ENCODE data around the gene GALP. TPM values are rescaled to one million over a fixed set of nuclear protein-coding genes. Genes with fewer than 3 reads are reported as not detected.
"Not testable (repeated sequence)": the region's sequence is repeated elsewhere in the genome, so short reads cannot be mapped to it uniquely, and the experiment has no call there.

The GALP gene
- total RNA-seq, 1 donor from 2014 or later, result not detected

DNA sequence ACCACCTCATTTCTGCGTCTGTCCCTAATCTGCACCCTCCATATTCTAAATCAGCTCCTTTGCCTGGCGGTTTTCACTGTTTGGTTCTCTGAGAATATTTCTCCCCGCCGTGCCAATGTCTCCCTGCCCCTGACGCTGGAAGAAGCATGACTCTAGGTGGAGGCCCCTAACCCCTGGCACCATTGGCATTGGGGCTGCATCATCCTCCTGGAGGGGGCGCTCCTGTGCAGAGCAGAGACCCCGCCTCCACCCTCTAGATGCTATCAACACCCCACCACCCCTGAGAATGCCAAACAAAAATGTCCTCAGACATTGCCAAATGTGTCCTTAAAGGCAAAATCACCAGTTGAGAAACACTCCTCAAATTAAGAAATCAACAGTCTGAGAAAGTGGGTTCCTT is 15.3 kb downstream of the GALP start:
- DNase-seq (ENCODE audit: low read depth in 2 of 2), result no peak

GRCh38 chr19:56191711-56192110 is 15.9 kb downstream of the GALP start:
- DNase-seq (ENCODE audit: low read depth in 2 of 2), result no peak

- no peak for DNase-seq (ENCODE audit: low read depth in 2 of 2)
Observed at GRCh38 chr19:56193981-56194640, 18.3 kb downstream of the GALP start.

DNA sequence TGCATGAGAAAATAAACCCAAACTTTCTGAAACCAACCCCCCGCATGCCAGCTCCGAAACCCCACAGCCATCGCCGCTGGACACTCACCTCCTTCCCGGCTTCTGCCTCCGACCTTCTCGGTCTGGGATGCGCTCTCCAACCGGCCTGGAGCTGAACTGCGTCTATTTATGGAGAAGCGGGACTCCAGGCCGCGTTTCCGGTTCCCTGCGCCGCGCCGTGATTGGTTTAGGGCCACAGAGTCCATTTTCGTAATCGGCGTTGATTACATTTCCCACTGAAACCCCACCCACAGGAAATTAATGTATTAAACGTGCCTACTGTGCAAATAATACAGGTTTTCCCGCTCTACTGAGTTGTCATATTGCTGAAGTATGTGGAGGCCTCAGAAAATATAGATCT is 21.8 kb downstream of the GALP start, which contains the start of gene ZSCAN5B:
ZSCAN5B (minus strand) TSS at position 138 of the 400 bp plus-strand sequence. CDS start 4,731 bp downstream, outside the sequence.
- DNase-seq (ENCODE audit: low read depth in 2 of 2), result not testable (repeated sequence)

GRCh38 chr19:56199687-56200086 is 23.9 kb downstream of the GALP start:
- no peak for DNase-seq (ENCODE audit: low read depth in 2 of 2)

GRCh38 chr19:56201973-56202372 is 26.2 kb downstream of the GALP start, which contains the start of gene ZSCAN5C:
Gene ZSCAN5C, plus strand, starts transcription at chr19:56202273. Its CDS starts 3,641 bp downstream, at chr19:56205914.
- no peak for DNase-seq (ENCODE audit: low read depth in 2 of 2)

- not testable (repeated sequence) for DNase-seq (ENCODE audit: low read depth in 2 of 2)
Observed at GRCh38 chr19:56207581-56207980, 31.8 kb downstream of the GALP start.

- no peak for DNase-seq (ENCODE audit: low read depth in 2 of 2)
Observed at GRCh38 chr19:56209091-56209490, 33.3 kb downstream of the GALP start.

GRCh38 chr19:56210036-56210435 is 34.2 kb downstream of the GALP start:
- DNase-seq (ENCODE audit: low read depth in 2 of 2), result not testable (repeated sequence)

- no peak for DNase-seq (ENCODE audit: low read depth in 2 of 2)
Observed at GRCh38 chr19:56211718-56212117, 35.9 kb downstream of the GALP start.

- DNase-seq (ENCODE audit: low read depth in 2 of 2), result peak in 1 of 2 donors; percentile 7
Observed at GRCh38 chr19:56217039-56217949, 41.5 kb downstream of the GALP start.

DNA sequence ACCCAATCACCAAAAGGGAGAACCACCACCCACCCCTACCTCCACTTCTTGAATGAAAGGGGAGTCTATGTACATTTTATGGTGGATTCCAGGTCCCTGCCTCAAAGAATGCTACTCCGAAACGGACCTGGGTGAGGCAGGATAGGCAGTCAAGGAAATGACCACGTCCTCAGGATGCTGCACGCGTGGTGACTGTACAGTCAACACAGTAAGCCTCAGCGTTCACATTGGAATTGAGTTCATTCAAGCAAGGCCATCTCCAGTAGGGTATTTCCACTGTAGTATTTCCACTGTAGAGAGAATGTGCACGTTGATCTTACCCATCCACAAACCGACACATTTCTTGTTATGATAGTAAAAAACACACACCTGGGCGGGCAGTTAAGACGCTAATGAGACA is 43.2 kb downstream of the GALP start:
- DNase-seq (ENCODE audit: low read depth in 2 of 2), result no peak

DNA sequence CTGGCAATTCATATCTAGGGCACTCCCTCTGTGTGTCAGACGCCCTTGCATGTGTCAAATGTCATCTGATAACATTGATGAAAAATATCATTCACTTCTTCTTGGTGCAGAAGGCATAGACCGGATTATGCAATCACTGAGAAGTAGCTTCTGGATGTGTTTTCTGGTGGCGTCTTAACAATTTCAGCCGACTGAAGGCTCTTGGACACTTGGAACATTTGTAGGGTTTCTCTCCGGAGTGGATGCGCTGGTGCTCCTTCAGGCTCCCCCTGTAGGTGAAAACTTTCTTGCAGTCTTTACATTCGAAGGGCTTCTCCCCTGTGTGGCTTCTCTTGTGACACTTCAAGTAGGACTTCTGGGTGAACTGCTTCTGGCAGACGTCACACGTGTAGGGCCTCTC is 45.6 kb downstream of the GALP start:
- peak in 1 of 2 donors; percentile 13 for DNase-seq (ENCODE audit: low read depth in 2 of 2)

DNA sequence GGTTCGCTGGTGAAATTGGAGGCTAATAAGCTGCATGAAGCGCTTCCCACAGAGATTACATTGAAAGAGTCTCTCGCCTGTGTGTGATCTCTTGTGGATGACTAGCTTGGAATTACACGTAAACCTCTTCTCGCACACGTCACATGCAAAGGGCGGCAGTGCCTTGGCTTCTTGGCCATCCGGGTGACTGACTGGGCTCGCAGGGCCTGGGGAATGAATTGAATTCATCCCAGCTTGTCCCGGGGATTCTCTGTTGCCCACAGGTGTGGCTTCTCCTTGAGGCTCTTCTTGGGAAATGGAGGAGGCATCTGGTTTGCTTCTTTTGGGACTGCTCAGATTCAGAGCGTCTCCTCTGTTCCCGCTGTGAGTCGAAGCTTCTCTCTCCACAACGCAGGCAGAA is 46.0 kb downstream of the GALP start:
- DNase-seq (ENCODE audit: low read depth in 2 of 2), result no peak

GRCh38 chr19:56222901-56223300 is 47.1 kb downstream of the GALP start:
- DNase-seq (ENCODE audit: low read depth in 2 of 2), result no peak

DNA sequence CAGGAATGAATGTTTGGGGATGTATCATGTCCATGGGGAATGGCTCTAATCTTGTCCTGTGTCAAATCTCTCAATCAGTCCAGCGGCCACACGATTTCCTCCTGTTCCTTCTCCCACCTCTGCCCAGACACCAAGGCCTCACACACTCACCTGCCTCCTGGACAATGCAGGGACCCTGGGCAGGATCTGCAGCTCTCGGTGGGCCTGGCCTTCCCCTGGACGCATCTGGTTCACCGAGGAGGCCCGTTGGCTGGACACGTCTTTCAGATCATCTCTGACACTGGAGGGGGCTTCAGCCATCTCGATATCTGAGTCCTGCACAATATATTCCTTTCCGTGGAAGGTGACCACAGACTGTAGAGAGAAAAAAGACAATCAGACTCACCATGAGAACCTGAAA is 47.7 kb downstream of the GALP start:
- DNase-seq (ENCODE audit: low read depth in 2 of 2), result no peak

Other genes starting within 250 kb of the GALP start
- gene NLRP13, start 243.7 kb upstream of the GALP start, total RNA-seq, result not detected in 2 replicates
- not detected in 2 replicates for gene NLRP8, start 228.2 kb upstream of the GALP start, total RNA-seq
- not detected in 2 replicates for gene NLRP5, start 189.2 kb upstream of the GALP start, total RNA-seq
- 25.7 and 33.4 TPM in 2 replicates for gene ZNF787, start 54.7 kb upstream of the GALP start, total RNA-seq
- gene ZNF444, start 34.7 kb upstream of the GALP start, total RNA-seq, result 10.7 and 16.1 TPM in 2 replicates
- not detected in 2 replicates for gene ZSCAN5B, start 21.8 kb downstream of the GALP start, total RNA-seq
- not detected in 2 replicates for gene ZSCAN5C, start 26.3 kb downstream of the GALP start, total RNA-seq
- 1.8 and 2.2 TPM in 2 replicates for gene EDDM13, start 96.7 kb downstream of the GALP start, total RNA-seq
- 6.9 and 8.2 TPM in 2 replicates for gene ZSCAN5A, start 138.8 kb downstream of the GALP start, total RNA-seq
- 1.3 and 2.4 TPM in 2 replicates for gene ZNF582, start 217.5 kb downstream of the GALP start, total RNA-seq
- gene ZNF583, start 228.3 kb downstream of the GALP start, total RNA-seq, result 1.9 and 2.8 TPM in 2 replicates